VCaP (cell line): ENCODE data around the gene SLC49A3.

ENCODE experiments used
- H3K27ac ChIP-seq: fragments of 450-650 bp; 2 replicates; pipeline ENCODE4 v1.5.1; 2017
- CTCF ChIP-seq: fragments of 450-650 bp; conservative IDR thresholded peaks from 2 replicates; pipeline ENCODE4 v1.5.1; 2017; ENCODE audit warnings: mild to moderate bottlenecking, moderate library complexity

SLC49A3 gene

GRCh38 chr4:709348-709747 is 20.4 kb upstream of the SLC49A3 start:
- no peak overlapping the region for H3K27ac ChIP-seq
- no peak for TF ChIP-seq CTCF

DNA sequence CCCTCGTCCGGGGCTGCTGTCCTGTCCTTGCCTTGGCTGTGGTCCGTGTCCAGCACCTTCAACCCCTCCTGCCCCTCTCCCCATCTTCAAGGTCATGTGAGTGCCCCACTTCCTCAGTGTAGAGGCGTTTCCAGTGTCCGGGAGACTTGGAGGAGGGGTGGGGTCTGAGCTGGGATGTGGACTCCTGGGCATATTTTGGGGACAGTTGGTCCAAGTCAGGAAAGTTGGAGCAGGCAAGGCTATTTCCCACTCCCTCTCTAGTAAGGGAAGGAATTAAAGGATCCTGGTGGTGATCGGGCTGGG is 19.6 kb upstream of the SLC49A3 start:
- TF ChIP-seq CTCF, result no peak
- no peak overlapping the region for H3K27ac ChIP-seq

DNA sequence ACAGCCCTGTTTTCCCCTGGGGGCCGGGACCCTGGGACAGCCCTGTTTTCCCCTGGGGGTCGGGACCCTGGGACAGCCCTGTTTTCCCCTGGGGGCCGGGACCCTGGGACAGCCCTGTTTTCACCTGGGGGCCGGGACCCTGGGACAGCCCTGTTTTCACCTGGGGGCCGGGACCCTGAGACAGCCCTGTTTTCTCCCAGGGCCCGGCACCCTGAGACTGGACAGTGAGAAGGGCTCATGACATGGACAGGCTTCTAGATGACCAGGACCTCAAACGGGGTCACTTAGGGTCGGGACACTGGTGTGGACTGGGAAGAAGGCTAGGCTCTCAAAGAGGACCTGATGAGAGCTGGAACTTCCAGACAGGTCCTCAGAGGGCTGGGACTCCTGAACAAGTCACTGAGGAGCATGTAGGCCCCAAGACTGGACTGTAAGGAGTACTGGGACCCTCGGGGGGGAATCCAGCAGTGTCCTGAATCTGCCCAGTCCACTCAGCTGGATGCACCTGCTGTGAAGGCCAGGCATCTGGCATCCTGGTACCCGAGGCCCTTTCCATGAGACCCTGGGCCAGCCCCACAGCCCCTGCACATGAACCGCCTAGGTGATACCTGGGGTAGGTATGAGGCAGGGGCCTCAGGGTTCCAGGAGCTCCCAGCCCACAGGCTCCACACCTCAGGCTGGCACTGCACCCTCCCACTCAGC is 19.1 kb upstream of the SLC49A3 start:
- no peak for TF ChIP-seq CTCF
- H3K27ac ChIP-seq, result no peak overlapping the region

DNA sequence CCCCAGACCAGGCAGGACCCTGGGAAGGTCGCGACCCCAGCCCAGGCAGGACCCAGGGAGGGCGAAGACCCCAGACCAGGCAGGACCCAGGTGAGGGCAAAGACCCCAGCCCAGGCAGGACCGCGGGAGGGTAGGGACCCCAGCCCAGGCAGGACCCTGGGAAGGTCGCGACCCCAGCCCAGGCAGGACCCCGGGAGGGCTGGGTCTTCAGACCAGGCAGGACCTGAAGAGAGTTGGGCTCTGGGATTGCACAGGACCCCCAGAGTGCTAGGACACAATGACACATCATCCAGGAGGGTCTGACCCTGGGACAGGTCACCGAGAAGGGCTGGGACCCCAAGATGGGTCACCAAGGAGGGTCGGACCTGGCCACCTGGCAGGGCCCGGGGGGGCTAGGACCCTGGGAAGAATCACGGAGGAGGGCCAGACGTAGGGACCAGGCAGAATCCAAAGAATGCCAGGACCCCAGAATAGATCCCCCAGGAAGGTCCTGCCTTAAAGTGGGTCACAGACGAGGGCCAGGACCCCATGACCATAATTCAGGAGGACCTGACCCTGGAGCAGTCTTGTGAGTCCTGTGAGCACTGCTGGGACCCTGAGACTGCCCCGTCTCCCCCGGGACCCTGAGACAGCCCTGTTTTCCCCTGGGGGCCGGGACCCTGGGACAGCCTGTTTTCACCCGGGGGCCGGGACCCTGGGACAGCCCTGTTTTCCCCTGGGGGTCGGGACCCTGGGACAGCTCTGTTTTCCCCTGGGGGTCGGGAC is 18.1 kb upstream of the SLC49A3 start:
- H3K27ac ChIP-seq, result peak overlapping the region; percentile 35; the same call in 1 of the 2 replicates

GRCh38 chr4:706083-706633 is 17.2 kb upstream of the SLC49A3 start:
- H3K27ac ChIP-seq, result peak overlapping the region; percentile 87; the same call in 1 of the 2 replicates

More for the DNA sequence above, 18.1 kb upstream of the SLC49A3 start:
- TF ChIP-seq CTCF, result no peak

GRCh38 chr4:705278-706082 is 16.5 kb upstream of the SLC49A3 start, which contains the start of gene PCGF3:
TSS of gene PCGF3 (plus strand) at chr4:705832. CDS start at chr4:733681, 27,849 bp downstream.
- peak within 1 kb of the TSS; percentile 87; the same call in 1 of the 2 replicates for H3K27ac ChIP-seq

DNA sequence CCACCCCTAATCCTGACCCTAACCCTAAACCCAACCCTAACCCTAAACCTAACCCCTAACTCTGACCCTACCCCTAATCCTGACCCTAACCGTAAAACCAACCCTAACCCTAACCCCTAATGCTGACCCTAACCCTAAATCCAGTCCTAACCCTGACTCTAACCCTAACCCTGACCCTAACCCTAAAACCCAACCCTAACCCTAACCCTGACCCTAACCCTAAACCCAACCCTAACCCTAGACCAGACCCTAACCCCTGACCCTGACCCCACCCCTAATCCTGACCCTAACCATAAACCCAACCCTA is 16.0 kb upstream of the SLC49A3 start:
- no peak for TF ChIP-seq CTCF

More at GRCh38 chr4:705278-706082, 16.5 kb upstream of the SLC49A3 start, which contains the start of gene PCGF3:
- TF ChIP-seq CTCF, result no peak

More for the DNA sequence above, 16.0 kb upstream of the SLC49A3 start:
- H3K27ac ChIP-seq, result peak overlapping the region; percentile 87; the same call in 1 of the 2 replicates
